Measurements from ENCODE around the gene SPATA45.
"Not testable (repeated sequence)": the region's sequence is repeated elsewhere in the genome, so short reads cannot be mapped to it uniquely, and the experiment has no call there.

Gene SPATA45

DNA sequence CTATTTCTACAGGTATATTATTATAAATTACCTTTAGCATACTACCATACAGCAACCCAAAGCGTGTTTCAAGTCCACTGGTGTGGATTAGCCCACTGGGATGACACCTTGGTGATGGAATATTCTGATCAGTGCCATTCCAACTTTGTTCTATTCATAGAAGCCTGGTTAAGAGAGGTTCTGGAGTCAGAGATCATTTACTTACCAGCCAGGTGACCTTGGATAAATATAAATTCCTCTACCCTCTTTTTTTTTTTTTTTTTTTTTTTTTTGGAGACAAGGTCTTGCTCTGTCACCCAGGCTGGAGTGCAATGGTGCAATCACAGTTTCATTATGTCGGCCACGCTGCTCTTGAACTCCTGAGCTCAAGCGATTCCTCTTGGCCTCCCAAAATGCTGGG lies at the start of gene SPATA45:
SPATA45 (minus strand) TSS at position 101 of the 400 bp plus-strand sequence. CDS start 11,500 bp downstream, outside the sequence.
- no peak for DNase-seq

DNA sequence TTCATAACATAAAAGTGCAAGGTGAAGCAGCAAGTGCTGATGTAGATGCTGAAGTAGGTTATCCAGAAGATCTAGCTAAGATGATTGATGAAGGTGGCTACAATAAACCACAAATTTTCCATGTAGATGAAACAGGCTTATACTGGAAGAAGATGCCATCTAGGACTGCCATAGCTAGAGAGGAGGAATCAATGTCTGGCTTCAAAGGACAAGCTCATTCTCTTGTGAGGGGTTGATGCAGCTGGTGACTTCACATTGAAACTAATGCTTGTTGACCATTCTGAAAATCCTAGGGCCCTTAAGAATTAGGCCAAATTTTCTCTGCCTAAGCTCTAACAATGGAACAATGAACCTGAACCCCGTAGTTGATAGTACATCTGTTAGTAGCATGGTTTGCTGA lies 44.7 kb upstream of the SPATA45 start:
- DNase-seq, result no peak

GRCh38 chr1:212884592-212884991 lies 37.1 kb upstream of the SPATA45 start:
- no peak for DNase-seq

- peak; percentile 3 for DNase-seq
Observed at GRCh38 chr1:212879947-212880690, 32.7 kb upstream of the SPATA45 start.

- DNase-seq, result no peak
Observed at GRCh38 chr1:212878418-212878817, 31.0 kb upstream of the SPATA45 start.

GRCh38 chr1:212873518-212873917 lies 26.1 kb upstream of the SPATA45 start:
- DNase-seq, result no peak

GRCh38 chr1:212871976-212872375 lies 24.5 kb upstream of the SPATA45 start:
- DNase-seq, result no peak

DNA sequence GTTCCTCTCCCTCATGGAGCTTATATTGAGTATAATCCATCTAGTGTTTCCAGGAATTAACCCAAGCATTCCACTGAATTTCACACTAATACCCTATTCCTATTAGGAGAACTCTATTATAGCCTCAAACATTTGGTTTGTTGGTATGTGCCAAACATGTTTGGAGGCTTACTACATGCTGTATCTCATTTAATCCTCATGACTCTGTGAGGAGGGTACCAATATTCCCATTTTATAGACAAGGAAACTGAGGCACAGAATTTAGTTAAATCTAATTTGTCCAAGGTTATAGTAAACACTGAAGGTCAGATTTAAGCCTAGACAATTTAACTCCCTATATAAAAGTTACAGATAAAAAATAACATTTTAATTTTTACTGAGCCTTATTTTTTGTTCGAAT lies 19.7 kb upstream of the SPATA45 start:
- DNase-seq, result no peak

DNA sequence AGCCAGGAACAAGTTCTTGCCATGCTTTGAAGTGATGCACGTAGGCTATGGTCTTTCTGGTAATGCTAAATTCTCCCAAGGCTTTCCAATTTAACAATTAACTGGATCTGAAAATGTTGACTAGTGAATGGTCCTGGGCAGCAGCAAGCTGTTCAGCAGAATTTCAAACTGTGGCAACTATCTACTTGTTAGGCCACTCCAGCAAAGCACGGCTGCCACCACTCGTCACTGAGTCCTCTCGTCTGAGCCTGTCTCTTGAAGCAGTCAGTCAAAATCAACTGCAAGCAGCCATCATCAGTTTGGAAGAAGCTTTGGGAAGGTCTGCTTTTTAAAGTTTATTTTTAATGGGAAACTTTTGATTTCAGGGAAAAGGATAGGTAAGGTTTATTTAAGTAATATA lies 16.8 kb upstream of the SPATA45 start:
- DNase-seq, result no peak

GRCh38 chr1:212863345-212863744 lies 15.9 kb upstream of the SPATA45 start:
- not testable (repeated sequence) for DNase-seq

DNA sequence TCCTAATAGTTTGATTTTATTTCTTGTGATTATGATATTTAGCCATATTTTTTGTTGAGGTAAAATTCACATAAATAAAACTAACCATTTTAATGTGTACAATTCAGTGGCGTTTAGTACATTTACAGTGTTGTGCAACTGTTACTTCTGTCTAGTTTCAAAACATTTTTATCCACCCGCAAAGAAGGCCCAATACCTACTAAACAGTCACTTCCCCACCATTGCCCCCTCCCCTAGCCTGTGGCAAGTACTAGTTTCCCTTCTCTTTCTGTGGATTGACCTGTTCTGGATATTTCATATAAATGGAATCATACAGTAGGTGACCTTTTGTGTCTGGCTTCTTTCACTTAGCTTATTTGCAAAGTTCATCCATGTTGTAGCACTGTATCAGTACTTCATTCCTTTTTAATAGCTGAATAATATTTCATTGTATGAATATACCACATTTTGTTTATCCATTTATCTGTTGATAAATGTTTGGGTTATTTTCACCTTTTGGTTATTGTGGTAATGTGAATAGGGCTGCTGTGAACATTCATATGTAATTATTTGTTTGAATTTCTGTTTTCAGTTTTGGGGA lies 14.8 kb upstream of the SPATA45 start:
- no peak for DNase-seq

DNA sequence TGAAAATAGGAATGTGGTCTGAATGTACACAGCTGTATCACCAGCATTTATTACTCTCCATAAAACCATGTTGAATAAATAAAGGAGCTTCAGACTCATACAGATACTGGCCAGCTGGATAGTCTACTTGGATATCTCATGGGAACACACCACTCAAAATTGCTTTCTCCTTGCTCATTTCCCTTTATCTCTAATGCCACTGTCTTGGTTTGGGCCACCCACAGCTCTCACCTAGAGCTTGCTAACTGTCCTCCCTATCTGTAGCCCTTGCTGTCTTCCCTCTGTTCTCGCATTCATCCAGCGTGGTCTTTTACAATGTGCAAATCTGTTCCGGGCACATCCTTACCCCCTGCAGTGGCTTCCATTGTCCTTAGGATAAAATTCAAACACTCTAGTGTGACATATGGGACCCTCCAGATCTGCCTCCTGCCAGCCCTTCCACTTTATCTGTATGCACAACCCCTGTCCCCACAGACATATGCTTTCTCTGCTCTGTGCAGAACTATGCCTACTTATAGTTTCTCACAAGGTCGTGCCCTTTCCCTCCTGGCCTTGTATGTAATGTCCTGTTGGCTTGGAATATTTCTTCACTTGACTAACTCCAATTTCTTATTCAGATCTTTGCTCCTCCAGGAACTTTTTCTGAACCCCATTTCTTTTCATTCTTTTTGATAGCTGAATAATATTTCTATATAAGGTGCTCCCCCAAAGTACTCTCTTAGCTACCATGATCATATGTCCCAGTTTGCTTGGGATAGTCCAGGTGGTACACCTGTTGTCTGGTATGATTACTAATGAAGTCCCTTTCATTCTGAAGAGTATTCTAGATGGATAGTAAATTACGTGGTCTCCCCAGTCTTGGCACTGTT lies 13.5 kb upstream of the SPATA45 start:
- peak; percentile 9 for DNase-seq

GRCh38 chr1:212858461-212859265 lies 11.2 kb upstream of the SPATA45 start:
- DNase-seq, result peak; percentile 11

- DNase-seq, result peak; percentile 95
Observed at GRCh38 chr1:212857992-212858460, 10.6 kb upstream of the SPATA45 start, which contains the start of gene FLVCR1. Gene FLVCR1 (plus strand): TSS chr1:212858275. CDS start chr1:212858453, 178 bp downstream.

DNA sequence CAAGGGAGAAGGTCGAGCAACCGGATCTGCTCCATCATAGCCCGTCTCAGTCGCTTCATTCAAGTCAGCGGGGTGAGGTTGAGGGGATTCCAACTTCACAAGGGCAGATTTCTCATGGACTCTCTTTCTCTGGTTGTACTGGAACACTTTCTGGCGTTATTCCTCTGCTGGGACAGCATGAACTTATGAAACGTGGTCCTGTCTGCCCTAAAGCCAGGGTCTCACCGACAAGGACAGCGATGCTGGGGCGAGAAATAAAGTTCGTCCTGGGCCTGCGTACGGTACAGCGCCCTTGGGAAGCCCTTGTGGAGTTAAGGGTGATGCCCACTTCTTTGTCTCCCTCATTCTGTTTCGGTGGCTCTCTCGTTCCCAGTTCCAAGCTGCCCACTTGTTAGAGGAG lies 9.3 kb upstream of the SPATA45 start:
- DNase-seq, result no peak

- no peak for DNase-seq
Observed at GRCh38 chr1:212853658-212854057, 6.2 kb upstream of the SPATA45 start.

GRCh38 chr1:212852105-212852688 lies 4.7 kb upstream of the SPATA45 start:
- DNase-seq, result no peak

GRCh38 chr1:212844521-212844920 lies 2.9 kb downstream of the SPATA45 start:
- not testable (repeated sequence) for DNase-seq

GRCh38 chr1:212838145-212838544 lies 9.3 kb downstream of the SPATA45 start:
- DNase-seq, result no peak

DNA sequence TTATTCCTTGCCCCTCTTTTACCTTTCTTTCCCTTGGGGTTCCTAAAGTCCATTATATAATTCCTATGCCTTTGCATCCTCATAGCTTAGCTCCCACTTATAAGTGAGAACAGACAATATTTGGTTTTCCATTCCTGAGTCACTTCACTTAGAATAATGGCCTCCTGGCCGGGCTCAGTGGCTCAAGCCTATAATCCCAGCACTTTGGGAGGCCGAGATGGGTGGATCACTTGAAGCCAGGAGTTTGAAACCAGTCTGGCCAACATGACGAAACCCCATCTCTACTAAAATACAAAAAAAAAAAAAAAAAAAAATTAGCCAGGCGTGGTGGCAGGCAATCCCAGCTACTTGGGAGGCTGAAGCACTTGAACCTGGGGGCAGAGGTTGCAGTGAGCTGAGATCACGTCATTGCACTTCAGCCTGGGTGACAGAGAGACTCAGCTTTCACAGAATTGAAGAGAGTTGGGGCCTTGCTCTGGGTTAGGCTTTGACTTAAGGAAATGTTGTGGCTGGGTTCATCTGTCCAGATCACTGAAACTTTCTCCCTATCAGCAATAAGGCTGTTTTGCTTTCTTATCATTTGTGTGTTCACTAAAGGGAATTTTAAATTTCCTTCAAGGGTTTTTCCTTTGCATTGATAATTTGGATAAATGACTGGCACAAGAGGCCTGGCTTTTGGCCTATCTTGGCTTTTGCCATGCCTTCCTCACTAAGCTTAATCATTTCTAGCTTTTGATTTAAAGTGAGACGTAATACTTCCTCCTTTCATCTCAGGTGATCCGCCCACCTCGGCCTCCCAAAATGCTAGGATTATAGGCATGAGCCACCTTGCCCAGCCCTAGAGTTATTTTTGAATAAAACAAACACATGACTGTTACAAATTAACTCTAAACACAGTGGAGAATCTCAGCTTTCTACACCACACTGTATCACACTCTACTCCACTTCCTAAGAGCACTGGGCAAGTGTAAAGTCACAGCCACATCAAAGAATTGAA lies 13.9 kb downstream of the SPATA45 start:
- not testable (repeated sequence) for DNase-seq

- DNase-seq, result no peak
Observed at GRCh38 chr1:212828395-212828794, 19.1 kb downstream of the SPATA45 start.

All from fibroblast of skin of right quadriceps (primary cell).